ENCODE data around the gene PIK3R6. TPM values are rescaled to one million over a fixed set of nuclear protein-coding genes. Genes with fewer than 3 reads are reported as not detected.
A peak's percentile ranks its signal among the peaks of the same experiment; 100 is the strongest.

The PIK3R6 gene
- total RNA-seq, 2 donors from 2014 or later = 0.66 TPM; not detected in 1

- no peaks in the 10 kb centered on the region for H3K36me3 ChIP-seq (replicated peaks in 1 of 2; ENCODE audit: insufficient read depth in 1 of 2, low read depth in 2 of 2)
- intact Hi-C loops (cut with DNase I) = no loop called here
- H3K4me1 ChIP-seq = peaks cover 31% of the 10 kb centered on the region
- 65 to 71% methylated on average over 7 of the region's 7 CpGs for WGBS, 2 donors
- H3K4me3 ChIP-seq = no peak overlapping the region
- no peaks in the 10 kb centered on the region for H3K27me3 ChIP-seq
- DNase-seq (peak in 1 of 4 donors; percentile 16), ATAC-seq (no peak)
- peak overlapping the region in 1 of 4 donors; percentile 26 for H3K27ac ChIP-seq
- TF ChIP-seq CTCF (IDR thresholded peaks at IDR 0.05) (no peak), POLR2A (IDR thresholded peaks at IDR 0.05) (no peak)
- H3K9me3 ChIP-seq = no peaks in the 10 kb centered on the region
These were observed 72.8 kb downstream of the PIK3R6 start for GRCh38 chr17:8794636-8795035.

- intact Hi-C loops (cut with DNase I) = no loop called here
- 58 to 71% methylated on average over 2 of the region's 2 CpGs for WGBS, 2 donors
- no peak for ATAC-seq
- no peak for DNase-seq
- Histone ChIP-seq H3K4me3 (no peak overlapping the region), H3K9me3 (no peaks in the 10 kb centered on the region), H3K27ac (peak overlapping the region in 1 of 4 donors; percentile 26), H3K27me3 (no peaks in the 10 kb centered on the region), H3K4me1 (peaks cover 24% of the 10 kb centered on the region), H3K36me3 (replicated peaks in 1 of 2; ENCODE audit: insufficient read depth in 1 of 2, low read depth in 2 of 2) (no peaks in the 10 kb centered on the region)
- TF ChIP-seq POLR2A (IDR thresholded peaks at IDR 0.05) = no peak
- no peak for TF ChIP-seq CTCF (IDR thresholded peaks at IDR 0.05)
These were observed 73.8 kb downstream of the PIK3R6 start for GRCh38 chr17:8793649-8794048.

- DNase-seq = no peak
- intact Hi-C loops (cut with DNase I) = no loop called here
- WGBS, 2 donors = 65 to 87% methylated on average over 5 to 6 of the region's 6 CpGs
- no peak for TF ChIP-seq POLR2A (IDR thresholded peaks at IDR 0.05)
- Histone ChIP-seq H3K36me3 (replicated peaks in 1 of 2; ENCODE audit: insufficient read depth in 1 of 2, low read depth in 2 of 2) (no peaks in the 10 kb centered on the region), H3K27ac (no peak overlapping the region), H3K9me3 (no peaks in the 10 kb centered on the region), H3K4me3 (no peak overlapping the region), H3K27me3 (no peaks in the 10 kb centered on the region), H3K4me1 (peaks cover 14% of the 10 kb centered on the region)
- ATAC-seq = no peak
These were observed 74.8 kb downstream of the PIK3R6 start for GRCh38 chr17:8792646-8793045.

- DNase-seq (peak in 1 of 4 donors; percentile 14), ATAC-seq (no peak)
- no peaks in the 10 kb centered on the region for H3K36me3 ChIP-seq (replicated peaks in 1 of 2; ENCODE audit: insufficient read depth in 1 of 2, low read depth in 2 of 2)
- H3K27ac ChIP-seq = no peak overlapping the region
- 89 to 93% methylated on average over 2 of the region's 2 CpGs for WGBS, 2 donors
- no peak for TF ChIP-seq POLR2A (IDR thresholded peaks at IDR 0.05)
- no peak overlapping the region for H3K4me3 ChIP-seq
- no peaks in the 10 kb centered on the region for H3K27me3 ChIP-seq
- intact Hi-C loops (cut with DNase I) = no loop called here
- no peaks in the 10 kb centered on the region for H3K9me3 ChIP-seq
- H3K4me1 ChIP-seq = peaks cover 6% of the 10 kb centered on the region
These were observed 75.6 kb downstream of the PIK3R6 start for GRCh38 chr17:8791910-8792270.

GRCh38 chr17:8791248-8791909, 76.1 kb downstream of the PIK3R6 start:
- Histone ChIP-seq H3K27ac (no peak overlapping the region), H3K36me3 (replicated peaks in 1 of 2; ENCODE audit: insufficient read depth in 1 of 2, low read depth in 2 of 2) (no peaks in the 10 kb centered on the region), H3K27me3 (no peaks in the 10 kb centered on the region), H3K4me3 (no peak overlapping the region), H3K9me3 (no peaks in the 10 kb centered on the region), H3K4me1 (peaks cover 1% of the 10 kb centered on the region)
- ATAC-seq (no peak), DNase-seq (no peak)
- intact Hi-C loops (cut with DNase I) = no loop called here
- no peak for TF ChIP-seq CTCF (IDR thresholded peaks at IDR 0.05)
- TF ChIP-seq POLR2A (IDR thresholded peaks at IDR 0.05) = no peak
- 54 to 83% methylated on average over 4 of the region's 4 CpGs for WGBS, 2 donors

- H3K36me3 ChIP-seq (replicated peaks in 1 of 2; ENCODE audit: insufficient read depth in 1 of 2, low read depth in 2 of 2) = no peaks in the 10 kb centered on the region
- H3K4me1 ChIP-seq = peaks cover 6% of the 10 kb centered on the region
- intact Hi-C loops (cut with DNase I) = no loop called here
- DNase-seq (no peak), ATAC-seq (no peak)
- H3K27ac ChIP-seq = no peak overlapping the region
- no peaks in the 10 kb centered on the region for H3K27me3 ChIP-seq
- H3K9me3 ChIP-seq = no peaks in the 10 kb centered on the region
- WGBS, 2 donors = 69 to 79% methylated on average over 10 of the region's 10 CpGs
- no peak overlapping the region for H3K4me3 ChIP-seq
- TF ChIP-seq CTCF (IDR thresholded peaks at IDR 0.05) (no peak), POLR2A (IDR thresholded peaks at IDR 0.05) (no peak)
These were observed 77.7 kb downstream of the PIK3R6 start for GRCh38 chr17:8789743-8790142.
